Lower leg skin (tissue), 4 donors: ENCODE measurements around the gene DIP2C. TPM values are rescaled to one million over a fixed set of nuclear protein-coding genes. Genes with fewer than 3 reads are reported as not detected.
"Not testable (repeated sequence)": the region's sequence is repeated elsewhere in the genome, so short reads cannot be mapped to it uniquely, and the experiment has no call there.

Experiments used
- DNase-seq, 2 donors: peaks; one replicate each; pipeline ENCODE4 v3.0.0-alpha.2; 2019; ENCODE audit warnings: low spot score in 2 of 2
- H3K4me3 ChIP-seq: fragments of 200-600 bp; sonication (generic); 2 replicates; pipeline ENCODE4 v1.5.1; 2017; ENCODE audit warnings: mild to moderate bottlenecking, low read depth; ENCODE audit not compliant: poor library complexity, severe bottlenecking
- POLR2A ChIP-seq, 2 donors: fragments of 450-650 bp; IDR thresholded peaks; one replicate each; pipeline ENCODE4 v1.6.1; 2016 to 2017; ENCODE audit warnings: antibody characterized with exemption in 2 of 2, mild to moderate bottlenecking in 1 of 2, moderate library complexity in 1 of 2
- WGBS, 2 donors: methylation state at CpG; one replicate each; pipeline ENCODE4 v1.1.5; 2018; 5-methylcytosine and 5-hydroxymethylcytosine counted together
- intact Hi-C: fragments of 100-400 bp; cut with DNase I; formaldehyde crosslinking; loops from one replicate; pipeline ENCODE4 v1.15.0; 2023; ENCODE audit warnings: low total_unique reads
- total RNA-seq, 4 donors: library from RNA; depleted of rRNA; stranded (reverse); fragments of >200 nt; gene quantifications; one replicate each; pipeline ENCODE4 v1.1.0, GENCODE V29; 2016
- TF ChIP-seq, protein P1 (sequence below), 3 donors: fragments of 450-650 bp; IDR thresholded peaks; one replicate each; pipeline ENCODE4 v1.5.1; 2016; ENCODE audit warnings: antibody characterized with exemption in 3 of 3, mild to moderate bottlenecking in 3 of 3, moderate library complexity in 2 of 3

DIP2C gene
- total RNA-seq, 4 donors from 2014 or later: 6.2 to 14.7 (median 10.6) TPM

DNA sequence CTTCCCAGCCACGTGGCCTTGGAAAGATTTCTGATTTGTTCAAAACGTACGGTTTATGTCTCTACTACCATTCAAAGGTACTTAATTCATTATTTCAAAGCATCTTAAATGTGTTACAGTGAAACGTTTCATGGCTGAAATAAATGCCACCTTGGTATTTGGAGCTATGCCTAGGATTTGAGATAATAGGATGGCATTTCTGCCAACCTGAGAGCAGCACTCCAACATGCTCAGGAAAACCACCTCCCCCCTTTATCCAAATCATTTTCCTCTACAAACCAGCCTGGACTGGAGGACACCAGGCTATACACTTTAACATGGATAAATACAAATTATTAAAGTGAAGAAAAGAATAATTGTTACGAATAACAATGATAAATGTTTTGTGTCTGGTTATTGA lies 293.4 kb downstream of the DIP2C start:
- WGBS, 2 donors: 64 to 75% methylated on average over 5 of the region's 5 CpGs
- H3K4me3 ChIP-seq: no peak overlapping the region
- TF ChIP-seq, protein P1, sequence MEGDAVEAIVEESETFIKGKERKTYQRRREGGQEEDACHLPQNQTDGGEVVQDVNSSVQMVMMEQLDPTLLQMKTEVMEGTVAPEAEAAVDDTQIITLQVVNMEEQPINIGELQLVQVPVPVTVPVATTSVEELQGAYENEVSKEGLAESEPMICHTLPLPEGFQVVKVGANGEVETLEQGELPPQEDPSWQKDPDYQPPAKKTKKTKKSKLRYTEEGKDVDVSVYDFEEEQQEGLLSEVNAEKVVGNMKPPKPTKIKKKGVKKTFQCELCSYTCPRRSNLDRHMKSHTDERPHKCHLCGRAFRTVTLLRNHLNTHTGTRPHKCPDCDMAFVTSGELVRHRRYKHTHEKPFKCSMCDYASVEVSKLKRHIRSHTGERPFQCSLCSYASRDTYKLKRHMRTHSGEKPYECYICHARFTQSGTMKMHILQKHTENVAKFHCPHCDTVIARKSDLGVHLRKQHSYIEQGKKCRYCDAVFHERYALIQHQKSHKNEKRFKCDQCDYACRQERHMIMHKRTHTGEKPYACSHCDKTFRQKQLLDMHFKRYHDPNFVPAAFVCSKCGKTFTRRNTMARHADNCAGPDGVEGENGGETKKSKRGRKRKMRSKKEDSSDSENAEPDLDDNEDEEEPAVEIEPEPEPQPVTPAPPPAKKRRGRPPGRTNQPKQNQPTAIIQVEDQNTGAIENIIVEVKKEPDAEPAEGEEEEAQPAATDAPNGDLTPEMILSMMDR (IDR thresholded peaks at IDR 0.05): no peak
- TF ChIP-seq POLR2A (IDR thresholded peaks at IDR 0.05): no peak
- DNase-seq: no peak
- intact Hi-C loops: no loop called here

DNA sequence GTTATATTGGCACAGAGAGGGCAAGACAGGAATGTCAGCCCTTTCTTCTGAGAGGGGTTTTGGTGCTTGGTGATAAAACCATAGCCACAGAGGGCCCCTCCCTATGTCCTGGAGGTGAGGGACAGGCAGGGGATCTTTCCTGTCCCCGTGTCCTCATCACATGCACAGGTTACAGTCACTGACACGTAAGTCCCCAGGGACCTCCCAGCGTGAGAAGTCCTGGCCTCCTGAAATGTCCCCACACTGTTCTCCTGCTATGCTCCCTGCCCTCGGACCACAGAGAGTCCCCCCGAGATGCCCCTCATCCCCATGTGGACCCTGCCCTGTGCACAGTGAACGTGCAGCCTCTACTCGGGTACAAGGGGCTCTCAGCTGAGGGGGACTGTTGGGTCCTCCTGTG lies 293.8 kb downstream of the DIP2C start:
- intact Hi-C loops: no loop called here
- 90 to 92% methylated on average over 7 of the region's 7 CpGs for WGBS, 2 donors
- no peak overlapping the region for H3K4me3 ChIP-seq
- peak in 1 of 2 donors; percentile 75 for DNase-seq
- no peak for TF ChIP-seq POLR2A (IDR thresholded peaks at IDR 0.05)
- TF ChIP-seq, protein P1 (IDR thresholded peaks at IDR 0.05): no peak

DNA sequence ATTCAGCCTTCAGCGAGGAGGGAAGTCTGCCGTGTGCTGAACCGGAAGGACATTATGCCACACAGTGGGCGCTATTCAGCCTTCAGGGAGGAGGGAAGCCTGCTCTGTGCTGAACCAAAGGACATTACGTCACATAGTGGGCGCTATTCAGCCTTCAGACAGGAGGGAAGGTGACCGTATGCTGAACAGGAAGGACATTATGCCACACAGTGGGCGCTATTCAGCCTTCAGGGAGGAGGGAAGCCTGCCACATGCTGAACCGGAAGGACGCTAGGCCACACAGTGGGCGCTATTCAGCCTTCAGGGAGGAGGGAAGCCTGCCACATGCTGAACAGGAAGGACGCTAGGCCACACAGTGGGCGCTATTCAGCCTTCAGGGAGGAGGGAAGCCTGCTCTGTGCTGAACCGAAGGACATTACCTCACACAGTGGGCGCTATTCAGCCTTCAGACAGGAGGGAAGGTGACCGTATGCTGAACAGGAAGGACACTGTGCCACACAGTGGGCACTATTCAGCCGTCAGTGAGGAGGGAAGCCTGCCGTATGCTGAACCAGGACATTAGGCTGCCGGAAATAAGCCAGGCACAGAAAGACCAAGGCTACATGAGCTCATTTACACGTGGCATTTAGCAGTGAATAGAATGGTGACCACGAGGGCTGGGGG lies 294.9 kb downstream of the DIP2C start:
- 71 to 74% methylated on average over 21 of the region's 21 CpGs for WGBS, 2 donors
- H3K4me3 ChIP-seq, intact Hi-C loops: not testable (repeated sequence)
- peak; percentile 39 to 85 for DNase-seq

DNA sequence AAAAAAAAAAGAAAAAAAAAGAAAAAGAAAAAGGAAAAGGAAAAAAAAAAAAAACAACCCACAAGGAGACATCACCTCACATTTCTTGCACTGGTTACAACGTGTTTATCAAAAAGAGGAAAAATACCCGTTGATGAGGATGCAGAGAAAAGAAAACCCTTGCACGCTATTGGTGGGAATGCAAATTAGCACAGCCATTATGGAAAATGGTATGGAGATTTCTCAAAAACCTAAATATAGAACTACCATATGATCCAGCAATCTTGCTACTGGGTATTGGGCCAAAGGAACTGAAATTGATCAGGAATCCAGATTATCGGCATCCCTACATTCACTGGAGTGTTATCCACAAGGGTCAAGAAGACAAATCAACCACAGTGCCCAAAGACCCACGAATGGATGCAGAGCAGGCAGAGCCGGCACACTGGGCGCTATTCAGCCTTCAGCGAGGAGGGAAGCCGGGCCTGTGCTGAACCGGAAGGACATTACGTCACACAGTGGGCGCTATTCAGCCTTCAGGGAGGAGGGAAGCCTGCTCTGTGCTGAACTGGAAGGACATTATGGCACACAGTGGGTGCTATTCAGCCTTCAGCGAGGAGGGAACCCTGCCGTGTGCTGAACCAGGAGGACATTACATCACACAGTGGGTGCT lies 295.6 kb downstream of the DIP2C start:
- TF ChIP-seq, protein P1 (IDR thresholded peaks at IDR 0.05): no peak
- TF ChIP-seq POLR2A (IDR thresholded peaks at IDR 0.05): no peak
- H3K4me3 ChIP-seq: no peak overlapping the region
- 92% methylated on average over 14 of the region's 14 CpGs for WGBS, 2 donors
- DNase-seq: peak in 1 of 2 donors; percentile 66
- intact Hi-C loops: no loop called here

DNA sequence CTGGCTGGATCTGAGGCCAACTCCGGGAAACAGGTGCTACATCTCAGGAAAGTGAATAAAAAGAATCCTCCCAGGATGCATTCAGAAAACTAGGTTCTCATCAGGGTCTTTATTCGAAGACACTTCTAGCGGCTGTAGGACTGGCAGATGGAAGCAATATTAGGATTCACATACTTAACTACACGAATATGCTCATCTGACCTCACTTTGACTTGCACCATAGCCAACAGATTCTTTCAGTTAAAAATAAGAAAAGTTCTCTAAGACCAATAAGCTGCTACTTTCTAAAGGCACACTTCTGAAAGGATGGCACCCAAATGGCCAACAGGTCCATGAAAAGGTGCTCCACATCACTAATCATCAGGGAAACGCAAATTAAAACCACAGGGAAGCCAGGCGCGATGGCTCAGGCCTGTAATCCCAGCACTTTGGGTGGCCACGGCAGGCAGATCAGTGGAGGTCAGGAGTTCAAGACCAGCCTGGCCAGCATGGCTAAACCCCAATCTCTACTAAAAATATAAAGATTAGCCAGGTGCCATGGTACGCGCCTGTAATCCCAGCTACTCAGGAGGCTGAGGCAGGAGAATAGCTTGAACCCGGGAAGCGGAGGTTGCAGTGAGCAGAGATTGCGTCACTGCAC lies 296.2 kb downstream of the DIP2C start:
- intact Hi-C loops: no loop called here
- TF ChIP-seq, protein P1 (IDR thresholded peaks at IDR 0.05): no peak
- TF ChIP-seq POLR2A (IDR thresholded peaks at IDR 0.05): no peak
- WGBS, 2 donors: 93% methylated on average over 13 of the region's 13 CpGs
- DNase-seq: peak in 1 of 2 donors; percentile 68
- no peak overlapping the region for H3K4me3 ChIP-seq

DNA sequence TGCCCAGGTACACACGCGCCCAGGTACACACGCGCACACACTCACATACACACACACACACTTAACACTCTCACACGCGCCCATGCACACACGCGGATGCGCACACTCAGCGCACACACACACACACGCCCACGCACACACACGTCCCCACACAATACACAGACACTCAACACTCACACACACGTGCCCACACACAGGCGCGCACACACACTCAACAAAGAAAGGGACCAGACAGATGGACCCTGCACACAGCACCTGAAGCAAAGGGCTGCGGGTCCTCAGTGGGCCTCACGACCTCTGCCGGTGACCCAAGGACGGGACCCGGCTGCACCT lies 296.8 kb downstream of the DIP2C start:
- no peak for DNase-seq
- intact Hi-C loops: no loop called here
- H3K4me3 ChIP-seq: no peak overlapping the region
- TF ChIP-seq, protein P1 (IDR thresholded peaks at IDR 0.05): no peak
- TF ChIP-seq POLR2A (IDR thresholded peaks at IDR 0.05): no peak
- WGBS, 2 donors: 92 to 93% methylated on average over 21 of the region's 21 CpGs
